ENCODE data around the gene CNTRL.
A peak's percentile ranks its signal among the peaks of the same experiment; 100 is the strongest.

The CNTRL gene

GRCh38 chr9:121143771-121144170 is 69.0 kb downstream of the CNTRL start:
- no peak for DNase-seq (ENCODE audit: low read depth)
- H3K4me3 ChIP-seq (ENCODE audit: low read depth, low read length), result no peak overlapping the region
- TF ChIP-seq CTCF (IDR thresholded peaks at IDR 0.05; ENCODE audit: low read depth, low read length, missing control alignments), result no peak

- no peak overlapping the region for H3K4me3 ChIP-seq (ENCODE audit: low read depth, low read length)
- DNase-seq (ENCODE audit: low read depth), result no peak
- no peak for TF ChIP-seq CTCF (IDR thresholded peaks at IDR 0.05; ENCODE audit: low read depth, low read length, missing control alignments)
Measured at GRCh38 chr9:121144482-121144881, 69.7 kb downstream of the CNTRL start.

- no peak for DNase-seq (ENCODE audit: low read depth)
- H3K4me3 ChIP-seq (ENCODE audit: low read depth, low read length), result no peak overlapping the region
- TF ChIP-seq CTCF (IDR thresholded peaks at IDR 0.05; ENCODE audit: low read depth, low read length, missing control alignments), result no peak
Measured at GRCh38 chr9:121150188-121150587, 75.4 kb downstream of the CNTRL start.

- no peak overlapping the region for H3K4me3 ChIP-seq (ENCODE audit: low read depth, low read length)
- no peak for TF ChIP-seq CTCF (IDR thresholded peaks at IDR 0.05; ENCODE audit: low read depth, low read length, missing control alignments)
- DNase-seq (ENCODE audit: low read depth), result no peak
Measured at GRCh38 chr9:121153642-121154041, 78.9 kb downstream of the CNTRL start.

GRCh38 chr9:121154782-121155181 is 80.0 kb downstream of the CNTRL start:
- DNase-seq (ENCODE audit: low read depth), result no peak
- no peak overlapping the region for H3K4me3 ChIP-seq (ENCODE audit: low read depth, low read length)
- no peak for TF ChIP-seq CTCF (IDR thresholded peaks at IDR 0.05; ENCODE audit: low read depth, low read length, missing control alignments)

- peak; percentile 49 for DNase-seq (ENCODE audit: low read depth)
- H3K4me3 ChIP-seq (ENCODE audit: low read depth, low read length), result no peak overlapping the region
- no peak for TF ChIP-seq CTCF (IDR thresholded peaks at IDR 0.05; ENCODE audit: low read depth, low read length, missing control alignments)
Measured at GRCh38 chr9:121156263-121156731, 81.5 kb downstream of the CNTRL start.

GRCh38 chr9:121157939-121158338 is 83.2 kb downstream of the CNTRL start:
- DNase-seq (ENCODE audit: low read depth), result no peak
- H3K4me3 ChIP-seq (ENCODE audit: low read depth, low read length), result no peak overlapping the region
- TF ChIP-seq CTCF (IDR thresholded peaks at IDR 0.05; ENCODE audit: low read depth, low read length, missing control alignments), result no peak
